ENCODE results near the gene PPP2R5C. TPM values are rescaled to one million over a fixed set of nuclear protein-coding genes. Genes with fewer than 3 reads are reported as not detected.

Gene PPP2R5C
- polyA plus RNA-seq, 5 donors: 85.5 to 131 (median 116) TPM

- no peak for DNase-seq
Measured at GRCh38 chr14:101835566-101835965, 74.1 kb downstream of the PPP2R5C start.

- no peak for DNase-seq
Measured at GRCh38 chr14:101836135-101836534, 74.6 kb downstream of the PPP2R5C start.

GRCh38 chr14:101838476-101838875, 77.0 kb downstream of the PPP2R5C start:
- no peak for DNase-seq

- DNase-seq: no peak
Measured at GRCh38 chr14:101839236-101839635, 77.7 kb downstream of the PPP2R5C start.

GRCh38 chr14:101839661-101840060, 78.2 kb downstream of the PPP2R5C start:
- no peak for DNase-seq

GRCh38 chr14:101840649-101841369, 79.3 kb downstream of the PPP2R5C start:
- DNase-seq: no peak

GRCh38 chr14:101843038-101843437, 81.5 kb downstream of the PPP2R5C start:
- no peak for DNase-seq

GRCh38 chr14:101843665-101844064, 82.2 kb downstream of the PPP2R5C start:
- DNase-seq: no peak

- DNase-seq: no peak
Measured at GRCh38 chr14:101844219-101844618, 82.7 kb downstream of the PPP2R5C start.

- no peak for DNase-seq
Measured at GRCh38 chr14:101844751-101845150, 83.2 kb downstream of the PPP2R5C start.

GRCh38 chr14:101845496-101845895, 84.0 kb downstream of the PPP2R5C start:
- no peak for DNase-seq

- DNase-seq: no peak
Measured at GRCh38 chr14:101845896-101846295, 84.4 kb downstream of the PPP2R5C start.

- DNase-seq: no peak
Measured at GRCh38 chr14:101849125-101849524, 87.6 kb downstream of the PPP2R5C start.

- DNase-seq: no peak
Measured at GRCh38 chr14:101849640-101850039, 88.1 kb downstream of the PPP2R5C start.

GRCh38 chr14:101851183-101851582, 89.7 kb downstream of the PPP2R5C start:
- no peak for DNase-seq

- no peak for DNase-seq
Measured at GRCh38 chr14:101851736-101852405, 90.4 kb downstream of the PPP2R5C start.

GRCh38 chr14:101852785-101853184, 91.3 kb downstream of the PPP2R5C start:
- no peak for DNase-seq

- DNase-seq: no peak
Measured at GRCh38 chr14:101853455-101854018, 92.0 kb downstream of the PPP2R5C start.

- DNase-seq: no peak
Measured at GRCh38 chr14:101854366-101854765, 92.9 kb downstream of the PPP2R5C start.

GRCh38 chr14:101855958-101856357, 94.4 kb downstream of the PPP2R5C start:
- DNase-seq: no peak

- DNase-seq: no peak
Measured at GRCh38 chr14:101856536-101856935, 95.0 kb downstream of the PPP2R5C start.

- DNase-seq: no peak
Measured at GRCh38 chr14:101857226-101857625, 95.7 kb downstream of the PPP2R5C start.

Measured in right lung (tissue), 5 donors.